Neural progenitor cell (in vitro differentiated cells): ENCODE data around the gene LRP1B. TPM values are rescaled to one million over a fixed set of nuclear protein-coding genes. Genes with fewer than 3 reads are reported as not detected.
A peak's percentile ranks its signal among the peaks of the same experiment; 100 is the strongest.

ENCODE experiments used
- DNase-seq: peaks from one replicate; pipeline ENCODE4 v3.0.0-alpha.2; 2016; ENCODE audit warnings: low spot score
- H2AFZ ChIP-seq: fragments of 200-600 bp; sonication (generic); replicated peaks from 2 replicates; pipeline ENCODE4 v1.6.1; 2016; ENCODE audit warnings: antibody characterized with exemption
- H3F3A ChIP-seq: fragments of 200-600 bp; sonication (generic); 2 replicates; pipeline ENCODE4 v1.6.1; 2016; ENCODE audit warnings: antibody characterized with exemption, low read depth
- H3K27ac ChIP-seq: fragments of 200-600 bp; sonication (generic); 2 replicates; pipeline ENCODE4 v1.5.1; 2016; ENCODE audit warnings: mild to moderate bottlenecking
- H3K27me3 ChIP-seq: fragments of 200-600 bp; sonication (generic); 2 replicates; pipeline ENCODE4 v1.6.1; 2016; ENCODE audit warnings: mild to moderate bottlenecking, moderate library complexity
- H3K36me3 ChIP-seq: fragments of 200-600 bp; sonication (generic); 2 replicates; pipeline ENCODE4 v1.5.1; 2016
- H3K4me1 ChIP-seq: fragments of 200-600 bp; sonication (generic); 2 replicates; pipeline ENCODE4 v1.6.1; 2016; ENCODE audit warnings: mixed run types
- H3K4me2 ChIP-seq: fragments of 200-600 bp; sonication (generic); 2 replicates; pipeline ENCODE4 v1.6.1; 2016
- H3K4me3 ChIP-seq: fragments of 200-600 bp; sonication (generic); 2 replicates; pipeline ENCODE4 v1.5.1; 2016
- H3K79me2 ChIP-seq: fragments of 200-600 bp; sonication (generic); 2 replicates; pipeline ENCODE4 v1.6.1; 2016; ENCODE audit warnings: low read depth
- H3K9ac ChIP-seq: fragments of 200-600 bp; sonication (generic); 2 replicates; pipeline ENCODE4 v1.6.1; 2016
- H3K9me3 ChIP-seq: fragments of 200-600 bp; sonication (generic); 2 replicates; pipeline ENCODE4 v1.5.1; 2016; ENCODE audit warnings: low read depth
- H4K20me1 ChIP-seq: fragments of 200-600 bp; sonication (generic); 2 replicates; pipeline ENCODE4 v1.6.1; 2016; ENCODE audit warnings: low read depth
- H3K27ac Mint-ChIP-seq: 3 replicates; pipeline ENCODE4 v1.8.0; 2021; ENCODE audit warnings: mixed read lengths
- H3K27me3 Mint-ChIP-seq: 2 replicates; pipeline ENCODE4 v1.8.0; 2022; ENCODE audit warnings: low read depth, mild to moderate bottlenecking, inconsistent platforms, moderate library complexity, mixed read lengths; ENCODE audit not compliant: insufficient read depth
- H3K36me3 Mint-ChIP-seq: 3 replicates; pipeline ENCODE4 v1.8.0; 2021; ENCODE audit warnings: mixed read lengths
- H3K4me1 Mint-ChIP-seq: 3 replicates; pipeline ENCODE4 v1.8.0; 2021; ENCODE audit warnings: mixed read lengths
- H3K4me3 Mint-ChIP-seq: 3 replicates; pipeline ENCODE4 v1.8.0; 2021; ENCODE audit warnings: mild to moderate bottlenecking, moderate library complexity, mixed read lengths
- H3K9me3 Mint-ChIP-seq: 3 replicates; pipeline ENCODE4 v1.8.0; 2020; ENCODE audit warnings: mixed read lengths
- EZH2 ChIP-seq: fragments of 200-600 bp; sonication (generic); IDR thresholded peaks from 2 replicates; pipeline ENCODE4 v1.6.1; 2017; ENCODE audit warnings: antibody characterized with exemption, mild to moderate bottlenecking, moderate library complexity
- EZH2phosphoT487 ChIP-seq: fragments of 200-600 bp; sonication (generic); IDR thresholded peaks from 2 replicates; pipeline ENCODE4 v1.6.1; 2017; ENCODE audit warnings: antibody characterized with exemption
- total RNA-seq: library from RNA; depleted of rRNA; stranded (reverse); fragments of >200 nt; gene quantifications from 2 replicates; pipeline ENCODE4 v1.2.3, GENCODE V29; 2015; ENCODE audit warnings: low replicate concordance
- TF ChIP-seq, protein P1 (sequence below): fragments of 200-600 bp; sonication (generic); IDR thresholded peaks from 2 replicates; pipeline ENCODE4 v1.5.1; 2017; ENCODE audit warnings: antibody characterized with exemption, mild to moderate bottlenecking

The LRP1B gene
- 0.09 TPM in 1 of 2 replicates, not detected in the other for total RNA-seq

GRCh38 chr2:142131010-142131669 is at the start of gene LRP1B:
TSS of gene LRP1B (minus strand) at chr2:142131016. CDS start at chr2:142130729, 287 bp downstream.
- H3K27me3 Mint-ChIP-seq, result peaks cover 14% of the 10 kb centered on the region
- DNase-seq, result peak; percentile 63

DNA sequence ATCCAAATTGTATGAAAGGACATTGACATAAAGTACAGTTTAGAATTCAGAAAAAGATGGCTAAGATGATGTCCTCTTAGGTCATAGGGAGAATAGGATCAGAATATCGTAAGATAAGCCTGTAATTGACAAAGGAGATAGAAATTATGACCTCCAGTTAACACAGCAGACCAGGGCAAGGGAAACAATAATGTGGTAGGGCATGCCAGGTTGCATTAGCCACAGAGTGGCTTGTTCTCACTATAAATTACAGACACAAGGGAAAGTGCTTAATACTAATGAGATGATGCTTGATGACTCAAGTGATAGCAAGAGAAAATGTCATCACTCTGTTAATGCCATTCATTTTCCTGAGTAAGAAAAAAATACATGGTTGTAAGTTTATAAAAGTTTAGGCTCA is 48.9 kb upstream of the LRP1B start:
- Mint-ChIP-seq H3K9me3 (no peaks in the 10 kb centered on the region), H3K4me3 (no peak overlapping the region), H3K4me1 (peaks cover 17% of the 10 kb centered on the region), H3K27ac (no peak overlapping the region), H3K27me3 (peaks cover 2% of the 10 kb centered on the region), H3K36me3 (no peaks in the 10 kb centered on the region)
- H3F3A ChIP-seq, result no peaks in the 10 kb centered on the region
- no peak overlapping the region for H3K9ac ChIP-seq
- H3K36me3 ChIP-seq, result no peaks in the 10 kb centered on the region
- H3K4me2 ChIP-seq, result no peak overlapping the region
- H3K27ac ChIP-seq, result no peak overlapping the region
- H3K9me3 ChIP-seq, result no peaks in the 10 kb centered on the region
- no peaks in the 10 kb centered on the region for H3K4me1 ChIP-seq
- H3K4me3 ChIP-seq, result no peak overlapping the region
- no peaks in the 10 kb centered on the region for H3K79me2 ChIP-seq
- H3K27me3 ChIP-seq, result no peaks in the 10 kb centered on the region
- no peak overlapping the region for H2AFZ ChIP-seq
- DNase-seq, result no peak
- no peak for TF ChIP-seq EZH2
- TF ChIP-seq, protein P1, sequence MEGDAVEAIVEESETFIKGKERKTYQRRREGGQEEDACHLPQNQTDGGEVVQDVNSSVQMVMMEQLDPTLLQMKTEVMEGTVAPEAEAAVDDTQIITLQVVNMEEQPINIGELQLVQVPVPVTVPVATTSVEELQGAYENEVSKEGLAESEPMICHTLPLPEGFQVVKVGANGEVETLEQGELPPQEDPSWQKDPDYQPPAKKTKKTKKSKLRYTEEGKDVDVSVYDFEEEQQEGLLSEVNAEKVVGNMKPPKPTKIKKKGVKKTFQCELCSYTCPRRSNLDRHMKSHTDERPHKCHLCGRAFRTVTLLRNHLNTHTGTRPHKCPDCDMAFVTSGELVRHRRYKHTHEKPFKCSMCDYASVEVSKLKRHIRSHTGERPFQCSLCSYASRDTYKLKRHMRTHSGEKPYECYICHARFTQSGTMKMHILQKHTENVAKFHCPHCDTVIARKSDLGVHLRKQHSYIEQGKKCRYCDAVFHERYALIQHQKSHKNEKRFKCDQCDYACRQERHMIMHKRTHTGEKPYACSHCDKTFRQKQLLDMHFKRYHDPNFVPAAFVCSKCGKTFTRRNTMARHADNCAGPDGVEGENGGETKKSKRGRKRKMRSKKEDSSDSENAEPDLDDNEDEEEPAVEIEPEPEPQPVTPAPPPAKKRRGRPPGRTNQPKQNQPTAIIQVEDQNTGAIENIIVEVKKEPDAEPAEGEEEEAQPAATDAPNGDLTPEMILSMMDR, result no peak
- no peak for TF ChIP-seq EZH2phosphoT487
- no peaks in the 10 kb centered on the region for H4K20me1 ChIP-seq

More at GRCh38 chr2:142131010-142131669, at the start of gene LRP1B:
- Histone ChIP-seq H3K79me2 (no peaks in the 10 kb centered on the region), H3K27me3 (peaks cover 71% of the 10 kb centered on the region), H3K4me2 (peak within 1 kb of the TSS; percentile 95), H3K9me3 (no peaks in the 10 kb centered on the region), H3K4me1 (peaks cover 9% of the 10 kb centered on the region), H2AFZ (peak within 1 kb of the TSS; percentile 92), H3K27ac (no peak within 1 kb of the TSS), H4K20me1 (peaks cover 4% of the 10 kb centered on the region), H3K4me3 (peak within 1 kb of the TSS; percentile 57), H3K36me3 (no peaks in the 10 kb centered on the region), H3F3A (peaks cover 11% of the 10 kb centered on the region), H3K9ac (no peak within 1 kb of the TSS)
- TF ChIP-seq, protein P1, result no peak
- TF ChIP-seq EZH2phosphoT487 (no peak), EZH2 (no peak)
- H3K9me3 Mint-ChIP-seq, result no peaks in the 10 kb centered on the region
- peak within 1 kb of the TSS; percentile 70 for H3K27ac Mint-ChIP-seq
- H3K36me3 Mint-ChIP-seq, result no peaks in the 10 kb centered on the region
- peak within 1 kb of the TSS; percentile 92 for H3K4me3 Mint-ChIP-seq
- peaks cover 11% of the 10 kb centered on the region for H3K4me1 Mint-ChIP-seq

DNA sequence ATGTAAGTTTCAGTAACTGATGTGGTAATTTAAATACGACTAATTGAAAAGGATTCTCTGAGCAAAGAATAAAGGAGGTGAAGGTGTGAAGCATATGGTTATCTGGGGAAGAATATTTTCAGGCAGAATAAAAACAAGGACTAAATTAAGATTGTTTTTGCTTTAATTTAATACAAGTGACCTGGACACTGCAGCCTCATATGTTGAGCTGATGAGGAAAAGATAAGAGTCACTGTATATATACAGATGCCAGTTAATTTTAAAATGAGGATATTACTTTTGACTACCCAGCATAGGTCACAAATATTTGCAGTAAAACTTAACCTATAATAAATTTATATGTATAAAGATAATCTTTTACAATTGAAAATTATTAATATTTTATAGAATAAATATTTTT is 47.8 kb upstream of the LRP1B start:
- no peak overlapping the region for H3K9ac ChIP-seq
- no peaks in the 10 kb centered on the region for H3F3A ChIP-seq
- H3K4me1 ChIP-seq, result no peaks in the 10 kb centered on the region
- no peak overlapping the region for H3K4me3 ChIP-seq
- H3K27me3 Mint-ChIP-seq, result peaks cover 2% of the 10 kb centered on the region
- no peaks in the 10 kb centered on the region for H3K36me3 ChIP-seq
- no peak overlapping the region for H3K27ac Mint-ChIP-seq
- no peak overlapping the region for H3K4me3 Mint-ChIP-seq
- H3K27me3 ChIP-seq, result no peaks in the 10 kb centered on the region
- H3K4me2 ChIP-seq, result no peak overlapping the region
- H3K27ac ChIP-seq, result no peak overlapping the region
- DNase-seq, result no peak
- H3K9me3 ChIP-seq, result no peaks in the 10 kb centered on the region
- peaks cover 17% of the 10 kb centered on the region for H3K4me1 Mint-ChIP-seq
- TF ChIP-seq EZH2phosphoT487 (no peak), EZH2 (no peak)
- TF ChIP-seq, protein P1, result no peak
- H3K79me2 ChIP-seq, result no peaks in the 10 kb centered on the region
- H2AFZ ChIP-seq, result no peak overlapping the region
- H4K20me1 ChIP-seq, result no peaks in the 10 kb centered on the region
- no peaks in the 10 kb centered on the region for H3K9me3 Mint-ChIP-seq
- no peaks in the 10 kb centered on the region for H3K36me3 Mint-ChIP-seq
